Mesendoderm (in vitro differentiated cells): ENCODE results near the gene NPIPB8.
"Not testable (repeated sequence)": the region's sequence is repeated elsewhere in the genome, so short reads cannot be mapped to it uniquely, and the experiment has no call there.

Experiments
- DNase-seq: peaks from one replicate; pipeline ENCODE4 v3.0.0; 2013
- H2AK5ac ChIP-seq: 2 replicates; pipeline ENCODE4 v1.6.1; 2013; ENCODE audit warnings: low read length, inconsistent platforms
- H2BK120ac ChIP-seq: 2 replicates; pipeline ENCODE4 v1.6.1; 2013; ENCODE audit warnings: low read depth, mild to moderate bottlenecking, low read length, moderate library complexity, mixed read lengths
- H2BK15ac ChIP-seq: replicated peaks from 2 replicates; pipeline ENCODE4 v1.6.1; 2013; ENCODE audit warnings: low read depth, mild to moderate bottlenecking, moderate library complexity
- H2BK5ac ChIP-seq: 2 replicates; pipeline ENCODE4 v1.6.1; 2013; ENCODE audit warnings: low read length, inconsistent platforms
- H3K18ac ChIP-seq: 2 replicates; pipeline ENCODE4 v1.6.1; 2013; ENCODE audit warnings: mild to moderate bottlenecking, low read length, mixed read lengths
- H3K23ac ChIP-seq: one replicate; pipeline ENCODE4 v1.6.1; 2013; ENCODE audit warnings: low read length
- H3K27ac ChIP-seq: 2 replicates; pipeline ENCODE4 v1.5.1; 2013; ENCODE audit warnings: low read depth, mild to moderate bottlenecking, inconsistent platforms, low read length, moderate library complexity
- H3K27me3 ChIP-seq: 2 replicates; pipeline ENCODE4 v1.6.1; 2013; ENCODE audit warnings: low read length, control low read depth, mild to moderate bottlenecking, inconsistent platforms; ENCODE audit not compliant: insufficient read depth, poor library complexity
- H3K36me3 ChIP-seq: 2 replicates; pipeline ENCODE4 v1.6.1; 2013; ENCODE audit warnings: low read length, inconsistent platforms; ENCODE audit not compliant: control insufficient read depth, insufficient read depth
- H3K4ac ChIP-seq: one replicate; pipeline ENCODE4 v1.6.1; 2013; ENCODE audit warnings: low read depth, mild to moderate bottlenecking, low read length, moderate library complexity
- H3K4me1 ChIP-seq: 2 replicates; pipeline ENCODE4 v1.6.1; 2013; ENCODE audit warnings: low read depth, low read length, inconsistent platforms; ENCODE audit not compliant: control insufficient read depth
- H3K4me2 ChIP-seq: 2 replicates; pipeline ENCODE4 v1.6.1; 2013; ENCODE audit warnings: low read length
- H3K4me3 ChIP-seq: 2 replicates; pipeline ENCODE4 v1.5.1; 2013; ENCODE audit warnings: mild to moderate bottlenecking, low read length
- H3K56ac ChIP-seq: one replicate; pipeline ENCODE4 v1.6.1; 2013; ENCODE audit warnings: low read length
- H3K79me1 ChIP-seq: 2 replicates; pipeline ENCODE4 v1.6.1; 2013; ENCODE audit warnings: low read length, inconsistent platforms
- H3K79me2 ChIP-seq: 2 replicates; pipeline ENCODE4 v1.6.1; 2013; ENCODE audit warnings: mild to moderate bottlenecking, low read length; ENCODE audit not compliant: control insufficient read depth, insufficient read depth
- H3K9ac ChIP-seq: 2 replicates; pipeline ENCODE4 v1.6.1; 2013; ENCODE audit warnings: low read length, inconsistent platforms
- H4K5ac ChIP-seq: one replicate; pipeline ENCODE4 v1.6.1; 2013; ENCODE audit warnings: low read length
- H4K8ac ChIP-seq: one replicate; pipeline ENCODE4 v1.6.1; 2013; ENCODE audit warnings: low read depth, mild to moderate bottlenecking, control low read depth, low read length, moderate library complexity
- WGBS: extraction: QIAGEN DNeasy Blood & Tissue Kit; methylation state at CpG from one replicate; pipeline ENCODE4 v1.1.7; 2013; ENCODE audit warnings: low lambda C conversion rate, missing lambda C conversion rate; ENCODE audit not compliant: insufficient coverage; ENCODE audit errors: extremely low coverage; 5-methylcytosine and 5-hydroxymethylcytosine counted together

The NPIPB8 gene

DNA sequence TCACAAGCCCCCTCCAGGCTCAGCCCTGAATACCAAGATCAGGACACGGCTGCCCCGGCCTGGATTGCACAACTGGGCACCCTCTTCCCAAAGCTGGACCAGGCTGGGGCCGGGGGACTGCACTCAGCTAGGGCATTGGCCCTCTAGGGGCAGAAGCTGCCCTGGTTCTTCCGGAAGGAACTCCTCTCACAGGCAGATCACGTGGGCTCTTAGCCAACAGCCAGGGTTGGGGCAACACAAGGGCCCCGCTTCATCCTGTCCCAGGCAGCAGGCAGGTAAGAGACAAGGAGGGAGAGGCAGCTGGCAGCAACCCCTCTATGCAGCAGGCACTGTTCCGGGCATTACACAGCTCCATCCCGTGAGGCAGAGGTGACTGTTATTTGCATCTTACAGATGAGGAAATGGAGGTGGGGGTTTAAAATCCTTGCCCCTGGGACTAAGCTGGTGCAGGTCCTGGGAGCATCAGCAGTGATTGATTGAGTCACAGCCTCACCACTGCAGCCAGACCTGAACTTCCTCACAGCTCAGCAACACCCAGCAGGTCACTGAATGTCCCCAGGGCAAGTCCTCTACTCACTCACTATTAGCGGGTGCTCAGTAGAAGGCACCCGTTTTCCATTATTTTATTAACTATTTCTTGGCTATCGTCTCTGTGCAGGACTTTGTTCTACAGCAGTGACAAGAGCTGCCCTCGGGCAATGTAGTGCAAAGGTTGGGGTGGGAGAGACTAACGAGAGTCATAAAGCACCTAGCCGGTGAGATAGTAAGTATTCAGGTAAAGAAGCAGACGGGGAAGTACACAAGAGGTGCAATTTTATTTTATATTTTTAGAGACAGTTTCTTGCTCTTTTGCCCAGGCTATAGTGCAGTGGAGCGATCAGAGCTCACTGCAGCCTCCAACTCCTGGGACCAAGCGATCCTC lies 25.2 kb upstream of the NPIPB8 start:
- not testable (repeated sequence) for H3K18ac ChIP-seq, H3K27ac ChIP-seq, H4K8ac ChIP-seq, H3K4me2 ChIP-seq, H3K23ac ChIP-seq, H3K4ac ChIP-seq, H3K4me3 ChIP-seq, H3K9ac ChIP-seq, H3K36me3 ChIP-seq, H3K56ac ChIP-seq, H2BK120ac ChIP-seq, DNase-seq, H4K5ac ChIP-seq, H2AK5ac ChIP-seq, H2BK5ac ChIP-seq, H2BK15ac ChIP-seq, H3K4me1 ChIP-seq, H3K27me3 ChIP-seq, H3K79me2 ChIP-seq, H3K79me1 ChIP-seq
- WGBS = no CpG with 5 or more reads among the region's 17 CpGs

- H2BK120ac ChIP-seq, H3K79me1 ChIP-seq, DNase-seq, H4K8ac ChIP-seq, H3K4me3 ChIP-seq, H4K5ac ChIP-seq, H3K23ac ChIP-seq, H2BK5ac ChIP-seq, H3K27ac ChIP-seq, H3K4me1 ChIP-seq, H3K56ac ChIP-seq, H3K79me2 ChIP-seq, H3K4ac ChIP-seq, H3K9ac ChIP-seq, H3K36me3 ChIP-seq, H2AK5ac ChIP-seq, H3K18ac ChIP-seq, H3K27me3 ChIP-seq, H3K4me2 ChIP-seq, H2BK15ac ChIP-seq: not testable (repeated sequence)
- no CpG with 5 or more reads among the region's 26 CpGs for WGBS
Measured at GRCh38 chr16:28613912-28614311, 24.0 kb upstream of the NPIPB8 start.

DNA sequence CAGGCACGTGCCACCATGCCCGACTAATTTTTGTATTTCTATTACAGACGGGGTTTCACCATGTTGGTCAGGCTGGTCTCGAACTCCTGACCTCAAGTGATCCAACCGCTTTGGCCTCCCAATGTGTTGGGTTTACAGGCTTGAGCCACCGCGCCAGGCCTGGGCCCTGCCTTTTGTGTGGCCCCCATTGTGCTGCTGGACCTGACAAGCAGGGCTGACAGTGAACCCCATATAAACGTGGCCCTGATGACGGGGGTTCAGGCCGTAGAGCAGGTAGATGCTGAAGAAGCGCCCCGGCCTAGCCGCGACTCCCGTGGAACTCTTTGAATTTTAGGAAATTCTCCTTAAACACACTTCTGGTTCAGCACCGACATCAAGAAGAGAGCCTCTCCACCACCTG lies 23.3 kb upstream of the NPIPB8 start:
- H3K27me3 ChIP-seq, H3K9ac ChIP-seq, H2AK5ac ChIP-seq, H4K5ac ChIP-seq, H3K27ac ChIP-seq, H3K4ac ChIP-seq, H3K4me3 ChIP-seq, H3K4me2 ChIP-seq, H3K36me3 ChIP-seq, H3K4me1 ChIP-seq, H4K8ac ChIP-seq, H3K23ac ChIP-seq, H3K56ac ChIP-seq, H2BK120ac ChIP-seq, H3K18ac ChIP-seq, H2BK5ac ChIP-seq, H2BK15ac ChIP-seq, H3K79me1 ChIP-seq, DNase-seq, H3K79me2 ChIP-seq: not testable (repeated sequence)
- no CpG with 5 or more reads among the region's 16 CpGs for WGBS

GRCh38 chr16:28615486-28616223 lies 22.2 kb upstream of the NPIPB8 start:
- H2BK120ac ChIP-seq, H3K9ac ChIP-seq, H3K79me1 ChIP-seq, H3K4me1 ChIP-seq, H3K27ac ChIP-seq, H4K5ac ChIP-seq, H3K23ac ChIP-seq, H3K18ac ChIP-seq, H3K79me2 ChIP-seq, H3K4me3 ChIP-seq, H3K4me2 ChIP-seq, H3K36me3 ChIP-seq, H2AK5ac ChIP-seq, H2BK15ac ChIP-seq, H2BK5ac ChIP-seq, H3K27me3 ChIP-seq, H4K8ac ChIP-seq, H3K56ac ChIP-seq, H3K4ac ChIP-seq: not testable (repeated sequence)
- DNase-seq = peak; percentile 29
- WGBS = no CpG with 5 or more reads among the region's 24 CpGs

- not testable (repeated sequence) for H3K27me3 ChIP-seq, DNase-seq, H2BK15ac ChIP-seq, H3K4me1 ChIP-seq, H3K23ac ChIP-seq, H3K27ac ChIP-seq, H2BK120ac ChIP-seq, H4K5ac ChIP-seq, H3K18ac ChIP-seq, H3K79me1 ChIP-seq, H3K56ac ChIP-seq, H3K79me2 ChIP-seq, H3K9ac ChIP-seq, H2AK5ac ChIP-seq, H3K4me2 ChIP-seq, H4K8ac ChIP-seq, H2BK5ac ChIP-seq, H3K4me3 ChIP-seq, H3K36me3 ChIP-seq, H3K4ac ChIP-seq
- no CpG with 5 or more reads among the region's 7 CpGs for WGBS
Measured at GRCh38 chr16:28616224-28616577, 21.7 kb upstream of the NPIPB8 start.
